Activated naive CD8-positive, alpha-beta T cell treated with anti-CD3 and anti-CD28 coated beads, Interleukin-2, amount 10 ng/mL, durations not matched to agents 7 days and 5 days (primary cell): ENCODE data around the gene GTPBP3. TPM values are rescaled to one million over a fixed set of nuclear protein-coding genes. Genes with fewer than 3 reads are reported as not detected.

Experiments
- ATAC-seq: fragments of 150-1000 bp; cut with Tn5 transposase; one replicate; pipeline ENCODE4 v1.10.0; 2021; ENCODE audit warnings: low read depth, moderate library complexity
- POLR2A ChIA-PET: fragments of 350-600 bp; sonication (Branson Sonifier 250); formaldehyde crosslinking; loops from one replicate; lab custom pipeline; 2021; ENCODE audit warnings: antibody characterized with exemption; lab: Charles Lee
- DNase-seq: peaks from one replicate; pipeline ENCODE4 v3.0.0; 2021
- H3K27ac Mint-ChIP-seq: one replicate; pipeline ENCODE4 v1.8.0; 2022; ENCODE audit warnings: mild to moderate bottlenecking, mixed read lengths
- H3K27me3 Mint-ChIP-seq: one replicate; pipeline ENCODE4 v1.8.0; 2022; ENCODE audit warnings: mild to moderate bottlenecking, moderate library complexity, mixed read lengths
- H3K36me3 Mint-ChIP-seq: one replicate; pipeline ENCODE4 v1.8.0; 2021; ENCODE audit warnings: mild to moderate bottlenecking, mixed read lengths
- H3K4me1 Mint-ChIP-seq: one replicate; pipeline ENCODE4 v1.8.0; 2021; ENCODE audit warnings: mixed read lengths
- H3K4me3 Mint-ChIP-seq: one replicate; pipeline ENCODE4 v1.8.0; 2022; ENCODE audit warnings: mild to moderate bottlenecking, moderate library complexity, mixed read lengths
- H3K9me3 Mint-ChIP-seq: one replicate; pipeline ENCODE4 v1.8.0; 2021; ENCODE audit warnings: mixed read lengths
- total RNA-seq, 2 experiments: library from RNA; stranded (reverse); gene quantifications; one replicate each; pipeline ENCODE4 v1.2.3, GENCODE V29; 2021

GTPBP3 gene
- total RNA-seq, 2 experiments from 2014 or later = 41.8 to 46.7 TPM

DNA sequence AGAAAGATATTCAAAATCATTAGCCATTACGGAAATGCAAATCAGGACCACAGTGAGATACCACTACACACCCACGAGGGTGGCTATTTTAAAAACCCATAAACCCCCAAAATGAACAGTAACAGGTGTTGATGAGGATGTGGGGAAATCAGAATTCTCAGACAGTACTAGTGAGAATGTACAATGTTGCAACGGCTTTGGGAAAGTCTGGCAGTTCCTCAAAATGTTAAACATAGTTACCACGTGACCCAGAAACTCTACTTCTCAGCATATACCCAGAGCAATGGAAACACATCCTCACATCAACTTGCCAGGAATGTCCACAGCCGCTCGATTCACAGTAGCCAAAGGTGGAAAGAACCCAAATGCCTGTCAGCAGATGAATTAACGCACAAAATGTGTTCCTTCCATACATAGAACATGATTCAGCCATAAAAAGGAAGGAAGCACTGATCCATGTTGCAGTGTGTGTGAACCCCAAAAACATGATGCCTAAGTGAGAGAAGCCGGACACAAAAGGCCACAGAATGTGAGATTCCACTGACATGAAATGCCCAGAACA lies 32.8 kb downstream of the GTPBP3 start:
- POLR2A ChIA-PET = no interaction called here
- ATAC-seq = no peak

DNA sequence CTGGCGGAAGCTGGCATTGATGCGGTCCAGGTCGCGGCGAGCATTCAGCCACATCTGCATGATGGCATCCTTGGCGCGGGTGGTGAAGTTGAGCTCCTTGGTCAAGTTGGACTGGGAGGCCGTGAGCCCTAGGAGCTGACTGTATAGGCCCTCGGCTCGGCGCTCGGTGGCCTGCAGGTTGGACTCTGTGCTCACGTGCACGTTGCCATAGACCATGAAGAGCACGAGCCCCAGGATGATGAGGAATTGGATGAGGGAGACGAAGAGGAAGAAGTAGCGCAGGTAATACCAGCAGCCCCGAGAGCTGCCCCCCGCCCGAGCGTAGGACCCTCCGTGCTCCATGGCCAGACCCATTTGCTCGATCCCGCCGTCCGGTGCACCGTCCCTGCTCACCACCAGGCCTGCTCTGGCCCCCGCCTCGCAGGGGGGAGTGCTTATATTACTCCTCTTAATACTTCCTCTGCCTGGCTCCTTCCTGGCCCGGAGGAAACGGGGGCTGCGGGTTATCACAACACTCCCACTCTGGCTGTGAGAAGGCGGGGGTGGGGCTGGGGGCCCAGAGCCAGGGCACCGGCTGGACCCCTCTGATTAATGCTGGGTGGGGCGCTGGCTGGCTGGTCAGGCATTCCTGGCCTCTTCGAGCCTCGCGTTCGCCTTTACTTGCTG lies 39.7 kb downstream of the GTPBP3 start, which contains the start of gene PLVAP:
Gene PLVAP, minus strand, starts transcription at position 408 of the 666 bp plus-strand sequence. Its CDS starts 54 bp downstream, at position 354.
- Mint-ChIP-seq H3K27me3 (peaks cover 14% of the 10 kb centered on the region), H3K36me3 (peaks cover 2% of the 10 kb centered on the region), H3K27ac (no peak within 1 kb of the TSS), H3K9me3 (peaks cover 3% of the 10 kb centered on the region), H3K4me1 (peaks cover 4% of the 10 kb centered on the region), H3K4me3 (no peak within 1 kb of the TSS)
- DNase-seq (no peak), ATAC-seq (no peak)
- POLR2A ChIA-PET = no interaction called here

More for the DNA sequence above, 32.8 kb downstream of the GTPBP3 start:
- Mint-ChIP-seq H3K4me1 (peaks cover 4% of the 10 kb centered on the region), H3K27me3 (peaks cover 8% of the 10 kb centered on the region), H3K36me3 (no peaks in the 10 kb centered on the region), H3K4me3 (no peak overlapping the region), H3K27ac (no peak overlapping the region), H3K9me3 (no peaks in the 10 kb centered on the region)
- DNase-seq = no peak

DNA sequence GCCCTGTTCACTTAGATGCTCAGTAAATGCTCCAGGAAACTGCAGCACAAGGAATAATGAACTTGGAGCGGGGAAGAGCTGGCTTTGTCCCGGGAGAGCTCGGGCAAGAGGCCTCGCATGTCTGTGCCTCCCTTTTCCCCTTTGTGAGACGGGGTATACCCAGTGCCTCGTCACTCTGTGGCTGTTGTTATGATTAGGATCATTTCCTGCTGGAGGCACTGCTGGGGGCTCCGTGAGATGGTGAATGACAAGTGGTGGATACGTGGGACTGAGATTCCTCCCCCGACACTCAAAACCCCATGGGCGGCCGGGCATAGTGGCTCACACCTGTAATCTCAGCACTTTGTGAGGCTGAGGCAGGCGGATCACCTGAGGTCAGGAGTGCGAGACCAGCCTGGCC lies 40.9 kb downstream of the GTPBP3 start:
- H3K9me3 Mint-ChIP-seq = peaks cover 3% of the 10 kb centered on the region
- H3K36me3 Mint-ChIP-seq = peaks cover 2% of the 10 kb centered on the region
- POLR2A ChIA-PET = no interaction called here
- DNase-seq (no peak), ATAC-seq (no peak)
- peaks cover 7% of the 10 kb centered on the region for H3K4me1 Mint-ChIP-seq
- no peak overlapping the region for H3K27ac Mint-ChIP-seq
- H3K4me3 Mint-ChIP-seq = no peak overlapping the region
- H3K27me3 Mint-ChIP-seq = peaks cover 14% of the 10 kb centered on the region

DNA sequence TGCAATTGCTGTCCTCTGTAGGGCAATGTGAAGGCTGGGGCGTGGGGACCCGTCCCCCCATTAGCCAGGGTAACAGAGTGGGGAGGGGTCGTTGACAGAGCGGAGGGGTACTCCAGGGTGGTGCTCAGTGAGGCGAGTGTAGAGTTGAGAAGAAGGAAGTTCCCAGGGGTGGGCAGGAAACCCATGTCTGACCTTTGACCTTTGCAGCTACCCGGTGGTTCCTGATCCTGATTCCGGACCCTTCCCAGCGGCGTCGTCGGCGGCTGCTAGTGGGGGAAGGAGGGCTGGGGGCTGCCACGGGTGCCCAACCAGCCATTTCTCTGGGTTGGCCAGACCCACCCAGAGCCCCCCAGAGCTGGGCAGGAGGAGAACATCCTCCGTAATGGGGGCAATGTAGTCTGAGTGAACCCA lies 41.9 kb downstream of the GTPBP3 start:
- Mint-ChIP-seq H3K27me3 (peaks cover 14% of the 10 kb centered on the region), H3K9me3 (peaks cover 3% of the 10 kb centered on the region), H3K27ac (no peak overlapping the region), H3K4me1 (peaks cover 7% of the 10 kb centered on the region), H3K36me3 (peaks cover 2% of the 10 kb centered on the region), H3K4me3 (no peak overlapping the region)
- POLR2A ChIA-PET = interaction anchor here (0.6 kb wide), 1 partner anchor 13 kb away, joined by 4 read pairs; no protein-coding TSS in a partner anchor
- no peak for ATAC-seq
- no peak for DNase-seq

DNA sequence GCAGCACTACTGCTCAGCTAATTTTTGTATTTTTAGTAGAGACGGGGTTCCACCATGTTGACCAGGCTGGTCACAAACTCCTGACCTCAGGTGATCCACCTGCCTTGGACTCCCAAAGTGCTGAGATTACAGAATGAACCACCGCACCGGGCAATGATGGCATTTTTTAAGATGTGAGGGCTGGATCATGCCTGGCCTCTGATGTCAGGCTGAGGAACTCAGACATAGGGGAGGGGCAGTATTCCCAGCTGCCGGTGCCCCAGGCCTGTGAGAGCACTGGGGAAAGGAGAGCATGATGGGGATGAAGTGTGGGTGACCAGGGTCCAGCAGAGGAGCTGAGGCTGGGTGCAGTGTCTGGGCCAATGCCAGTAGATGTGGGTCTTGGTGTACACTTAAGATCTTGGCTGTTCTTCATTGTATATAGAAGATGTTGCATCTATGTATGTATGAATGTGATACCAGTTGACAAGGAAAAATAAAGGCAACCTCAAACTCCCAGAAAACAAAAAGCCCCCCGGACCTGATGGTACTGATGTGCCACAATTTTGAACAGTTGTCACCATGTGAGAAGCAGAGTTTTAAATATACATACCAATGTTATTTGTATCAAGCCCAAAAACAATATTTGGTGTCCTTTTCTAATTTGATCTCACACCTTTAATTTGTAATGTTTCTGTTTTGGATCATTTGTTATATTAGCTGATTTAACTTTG lies 43.2 kb downstream of the GTPBP3 start:
- peaks cover 14% of the 10 kb centered on the region for H3K27me3 Mint-ChIP-seq
- POLR2A ChIA-PET = no interaction called here
- no peak overlapping the region for H3K4me3 Mint-ChIP-seq

DNA sequence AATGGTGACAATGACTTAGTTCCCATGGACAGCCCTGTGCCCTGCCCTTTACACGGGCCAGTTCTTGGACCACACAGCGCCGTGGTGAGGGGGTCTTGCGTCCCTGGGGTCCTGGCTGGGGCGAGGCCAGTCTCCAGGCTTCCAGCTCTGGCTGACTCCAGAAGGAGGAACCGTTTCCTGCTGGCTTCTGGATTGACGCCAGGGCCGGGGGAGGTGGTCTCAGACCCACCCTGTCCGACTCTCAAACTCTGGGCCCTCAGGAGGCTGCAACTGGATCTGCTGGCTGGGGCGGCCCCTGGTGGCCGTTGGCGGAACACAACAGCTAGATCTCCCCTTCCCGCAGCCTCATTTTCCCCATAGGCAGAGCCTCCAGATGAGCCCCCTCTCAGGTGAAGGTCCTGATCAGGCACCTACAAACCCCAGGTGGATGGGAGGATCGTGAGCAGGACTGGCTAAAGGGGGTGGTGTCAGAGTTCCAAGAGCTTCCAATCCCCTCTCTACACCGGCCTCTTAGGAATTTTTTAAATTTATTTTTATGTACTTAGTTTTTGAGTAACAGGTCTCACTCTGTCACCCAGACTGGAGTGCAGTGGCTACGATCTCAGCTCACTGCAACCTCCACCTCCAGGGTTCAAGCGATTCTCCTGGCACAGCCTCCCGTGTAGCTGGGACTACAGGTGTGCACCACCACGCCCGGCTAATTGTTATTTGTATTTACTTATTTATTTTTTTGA lies 48.7 kb downstream of the GTPBP3 start:
- Mint-ChIP-seq H3K27ac (no peak overlapping the region), H3K9me3 (no peaks in the 10 kb centered on the region), H3K27me3 (peaks cover 29% of the 10 kb centered on the region), H3K36me3 (no peaks in the 10 kb centered on the region), H3K4me1 (peaks cover 8% of the 10 kb centered on the region), H3K4me3 (no peak overlapping the region)
- POLR2A ChIA-PET = interaction anchor here (1.2 to 1.3 kb wide), 2 partner anchors 19 to 40 kb away, joined by 3 read pairs; partner anchors contain the start of gene BST2
- DNase-seq (peak; percentile 78), ATAC-seq (peak; percentile 53)

More for the DNA sequence above, 43.2 kb downstream of the GTPBP3 start:
- DNase-seq (no peak), ATAC-seq (no peak)
- Mint-ChIP-seq H3K4me1 (peaks cover 7% of the 10 kb centered on the region), H3K27ac (no peak overlapping the region), H3K9me3 (peaks cover 3% of the 10 kb centered on the region), H3K36me3 (peaks cover 2% of the 10 kb centered on the region)

DNA sequence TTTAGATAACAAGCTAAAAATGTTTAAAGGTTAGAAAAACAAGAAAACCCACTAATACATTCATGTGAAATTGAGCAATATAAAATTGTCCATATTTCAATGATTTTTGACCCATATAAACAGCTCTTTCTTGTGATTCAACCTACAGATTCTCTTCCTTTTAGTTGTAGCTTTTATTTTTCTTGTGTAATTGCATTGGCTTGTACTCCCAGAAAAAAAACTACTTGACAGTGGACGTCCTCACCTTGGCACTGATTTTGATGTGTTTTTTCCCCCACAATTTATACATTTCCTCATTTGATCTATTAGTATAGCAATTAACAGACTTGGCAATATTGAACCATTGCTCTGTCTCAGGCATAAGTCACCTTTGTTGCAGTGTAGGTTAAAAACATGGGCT lies 51.9 kb downstream of the GTPBP3 start:
- Mint-ChIP-seq H3K9me3 (no peaks in the 10 kb centered on the region), H3K4me1 (peaks cover 14% of the 10 kb centered on the region), H3K36me3 (peaks cover 1% of the 10 kb centered on the region), H3K27ac (no peak overlapping the region), H3K4me3 (no peak overlapping the region), H3K27me3 (peaks cover 29% of the 10 kb centered on the region)
- ATAC-seq (no peak), DNase-seq (no peak)
- POLR2A ChIA-PET = interaction anchor here (0.7 to 0.8 kb wide), 2 partner anchors 18 to 80 kb away, joined by 3 read pairs; partner anchors contain the start of gene DDA1

DNA sequence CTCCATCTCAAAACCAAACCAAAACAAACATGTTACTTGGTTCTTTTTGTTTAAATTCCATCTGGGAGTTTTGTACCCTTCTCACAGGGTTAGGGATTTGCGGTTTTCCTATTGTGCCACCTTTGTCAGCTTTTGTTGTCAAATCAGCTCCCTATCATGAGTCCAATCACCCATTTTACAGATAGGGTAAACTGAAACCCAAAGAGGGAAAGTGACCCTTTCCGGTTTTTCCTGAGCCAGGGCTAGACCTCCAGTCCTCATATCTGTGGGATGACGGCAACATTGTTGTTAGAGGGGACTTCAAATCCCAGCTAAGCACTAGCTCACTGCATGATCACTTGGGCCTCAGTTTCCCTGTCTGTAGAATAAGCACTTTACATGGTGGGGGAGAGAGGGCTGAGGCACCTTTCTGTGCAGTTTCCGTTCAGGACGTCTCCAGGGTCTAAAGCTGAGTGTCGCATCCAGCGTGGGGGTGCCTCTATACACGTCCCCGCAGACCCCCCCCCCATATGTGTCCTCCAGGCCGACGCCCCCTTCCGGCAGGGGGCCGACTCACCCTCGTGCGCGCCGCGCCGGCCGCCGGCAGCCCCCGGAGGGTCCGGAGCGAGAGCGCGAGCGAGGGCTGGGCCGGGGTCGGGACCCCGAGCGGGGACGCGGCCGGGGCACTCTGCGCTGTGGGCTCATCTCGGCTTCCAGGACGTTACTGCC lies 52.8 kb downstream of the GTPBP3 start:
- DNase-seq (no peak), ATAC-seq (no peak)
- Mint-ChIP-seq H3K9me3 (no peaks in the 10 kb centered on the region), H3K4me1 (peaks cover 17% of the 10 kb centered on the region), H3K36me3 (peaks cover 4% of the 10 kb centered on the region), H3K4me3 (peak overlapping the region; percentile 88), H3K27ac (no peak overlapping the region), H3K27me3 (peaks cover 29% of the 10 kb centered on the region)
- POLR2A ChIA-PET = interaction anchor here (1.1 to 1.4 kb wide), 2 partner anchors 7 to 15 kb away, joined by 3 to 5 read pairs; partner anchors contain the start of gene BST2

DNA sequence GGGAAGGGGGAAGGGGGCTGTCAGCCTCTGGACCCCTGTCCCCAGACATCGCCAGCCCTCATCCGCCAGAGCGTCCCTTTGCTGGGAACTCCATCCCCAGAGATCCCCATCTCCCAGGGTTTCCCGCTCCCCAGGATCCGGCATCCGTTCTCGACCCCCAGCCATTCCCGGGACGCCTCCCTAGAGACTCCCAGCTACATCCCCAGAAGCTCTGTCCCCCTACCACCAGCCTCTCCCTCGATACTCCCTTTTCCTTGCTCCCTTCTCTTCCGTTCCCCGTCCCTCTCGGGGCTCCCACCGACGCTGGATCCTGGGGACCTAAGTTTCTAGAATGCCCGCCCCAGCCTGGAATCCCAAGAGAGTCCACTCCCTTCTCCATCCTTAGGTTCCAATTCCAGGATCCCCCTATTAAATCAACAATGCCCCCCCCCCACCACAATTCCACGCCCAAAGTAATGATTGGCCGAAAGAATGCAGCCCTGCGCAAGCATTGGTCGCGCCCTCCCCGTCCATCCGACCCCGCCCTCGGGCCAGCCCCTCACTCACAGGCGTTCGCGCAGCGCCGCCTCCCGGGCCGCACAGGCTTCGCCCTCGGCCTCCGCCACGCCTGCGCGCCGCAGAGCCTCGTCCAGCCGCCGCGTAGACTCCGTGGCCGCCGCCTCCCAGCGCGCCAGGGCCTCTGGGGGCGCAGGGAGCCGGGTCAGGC lies 53.5 kb downstream of the GTPBP3 start:
- Mint-ChIP-seq H3K4me1 (peaks cover 21% of the 10 kb centered on the region), H3K36me3 (peaks cover 4% of the 10 kb centered on the region), H3K27me3 (peaks cover 29% of the 10 kb centered on the region), H3K4me3 (peak overlapping the region; percentile 88), H3K9me3 (no peaks in the 10 kb centered on the region), H3K27ac (peak overlapping the region; percentile 21)
- POLR2A ChIA-PET = interaction anchor here (0.6 to 1.4 kb wide), 5 partner anchors 8 to 124 kb away, joined by 3 to 5 read pairs (median 4); partner anchors contain the start of genes BABAM1 and BST2
- DNase-seq = peak; percentile 91
- ATAC-seq = peak; percentile 96

DNA sequence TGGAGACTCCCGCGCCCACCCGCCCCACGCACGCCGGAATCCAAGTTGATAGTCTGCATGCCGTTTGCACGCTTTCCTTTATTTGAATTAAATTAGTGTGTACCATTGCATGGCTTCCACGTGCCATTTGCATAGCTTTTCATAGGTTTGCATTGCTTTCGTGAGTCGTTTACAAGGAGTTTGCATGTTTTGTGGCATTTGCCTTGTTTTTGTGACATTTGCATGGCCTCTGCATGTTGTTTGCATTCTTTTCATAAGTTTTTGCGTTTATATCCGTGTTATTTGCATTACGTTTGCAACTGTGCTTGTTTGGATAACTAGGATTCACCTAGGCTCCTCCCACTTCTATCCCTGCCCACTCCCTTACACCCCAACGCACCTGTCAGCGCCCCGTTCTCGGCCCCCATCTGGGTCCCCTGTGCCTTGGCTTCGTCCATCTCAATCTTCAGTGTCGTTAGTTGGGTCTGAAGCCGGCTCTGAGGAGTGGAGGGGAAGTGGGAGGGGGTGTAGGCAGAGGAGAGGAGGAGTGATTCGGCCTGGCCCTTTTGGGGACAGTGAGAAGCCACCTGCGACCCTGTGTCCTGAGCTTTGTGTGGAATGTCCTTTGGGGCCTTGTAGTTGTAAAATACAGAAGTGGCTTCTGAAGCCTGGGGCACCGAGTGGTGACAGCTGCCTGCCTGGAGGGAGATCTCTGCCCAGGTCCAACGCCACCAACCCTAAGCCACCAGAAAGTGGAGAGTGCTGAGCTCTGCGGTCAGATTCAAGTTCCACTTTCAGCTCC lies 54.2 kb downstream of the GTPBP3 start:
- POLR2A ChIA-PET = interaction anchor here (0.6 to 2.6 kb wide), 7 partner anchors 9 to 125 kb away, joined by 3 to 13 read pairs (median 4); partner anchors contain the start of genes BABAM1, BST2 and MVB12A
- Mint-ChIP-seq H3K27ac (no peak overlapping the region), H3K4me1 (peaks cover 21% of the 10 kb centered on the region), H3K9me3 (no peaks in the 10 kb centered on the region), H3K4me3 (peak overlapping the region; percentile 58), H3K27me3 (peaks cover 29% of the 10 kb centered on the region), H3K36me3 (peaks cover 4% of the 10 kb centered on the region)
- DNase-seq = no peak
- no peak for ATAC-seq
